K562 (cell line): ENCODE results near the gene NAGS. TPM values are rescaled to one million over a fixed set of nuclear protein-coding genes. Genes with fewer than 3 reads are reported as not detected.
"Not testable (repeated sequence)": the region's sequence is repeated elsewhere in the genome, so short reads cannot be mapped to it uniquely, and the experiment has no call there.

Experiments used
- ATAC-seq: fragments of 200-7000 bp; cut with Tn5 transposase; 3 replicates; pipeline ENCODE4 v1.9.1; 2020; ENCODE audit warnings: moderate library complexity
- BruUV-seq: library from RNA; stranded (reverse); fragments of 400-500 nt; replicated peaks from 2 replicates; lab custom pipeline; 2021; lab: Mats Ljungman, UMichigan
- CTCF ChIA-PET: fragments of 300-600 bp; formaldehyde crosslinking; extraction: SDS; loops from one replicate; lab custom pipeline; 2021; ENCODE audit warnings: low intra/inter-chr PET ratio; lab: Yijun Ruan, JAX
- POLR2A ChIA-PET: fragments of 300-600, 350-650 bp; sonication (Branson Sonifier 250); formaldehyde crosslinking; extraction: SDS; loops from one replicate; lab custom pipeline; 2021; ENCODE audit warnings: antibody characterized with exemption, inconsistent platforms; lab: Yijun Ruan, JAX
- DNase-seq, 4 experiments: peaks; one replicate each; pipeline versions ENCODE4 v3.0.0 to v3.0.0-alpha.2; 2011 to 2018; ENCODE audit warnings: low spot score in 3 of 4, mixed read lengths in 3 of 4; ENCODE audit errors: extremely low read depth in 1 of 4
- FAIRE-seq: peaks from 2 replicates; lab custom pipeline; 2011; peaks lifted over from hg19 to GRCh38; lab: Jason Lieb, UNC
- H2AFZ ChIP-seq: 2 replicates; pipeline ENCODE4 v1.6.0; 2011; ENCODE audit warnings: low read depth, low read length, control low read depth, inconsistent platforms
- H3K27ac ChIP-seq: fragments of 200-600 bp; 3 replicates; pipeline ENCODE4 v1.8.0; 2011; ENCODE audit warnings: low read depth, mild to moderate bottlenecking, control low read depth, inconsistent platforms, low read length, moderate library complexity, mixed read lengths; ENCODE audit errors: extremely low read depth
- H3K27me3 ChIP-seq, 2 experiments: fragments of 300-600 bp in 1 of 2; 2 replicates in 1 of 2; 3 replicates in 1 of 2; pipeline versions ENCODE4 v1.6.0 to v1.8.0; 2011; ENCODE audit warnings: inconsistent platforms in 2 of 2, low read length in 2 of 2, mild to moderate bottlenecking in 1 of 2, mixed read lengths in 1 of 2, moderate library complexity in 1 of 2; ENCODE audit not compliant: control insufficient read depth in 2 of 2, insufficient read depth in 2 of 2
- H3K36me3 ChIP-seq: fragments of 300-600 bp; 3 replicates; pipeline ENCODE4 v1.8.0; 2011; ENCODE audit warnings: mild to moderate bottlenecking, low read length, inconsistent platforms; ENCODE audit not compliant: control insufficient read depth, insufficient read depth
- H3K4me1 ChIP-seq, 2 experiments: fragments of 200-600 bp in 1 of 2; replicated peaks in 1 of 2; 2 replicates in 1 of 2; 3 replicates in 1 of 2; pipeline versions ENCODE4 v1.5.1 to v1.8.0; 2011; ENCODE audit warnings: inconsistent platforms in 2 of 2, low read length in 2 of 2, mild to moderate bottlenecking in 1 of 2, mixed read lengths in 1 of 2, moderate library complexity in 1 of 2; ENCODE audit not compliant: control insufficient read depth in 2 of 2, insufficient read depth in 2 of 2
- H3K4me2 ChIP-seq: 2 replicates; pipeline ENCODE4 v1.6.1; 2011; ENCODE audit warnings: low read length, control low read depth, inconsistent platforms, mixed read lengths; ENCODE audit not compliant: insufficient read depth
- H3K4me3 ChIP-seq: fragments of 200-600 bp; sonication (generic), shearing (Covaris generic); 2 replicates; pipeline ENCODE4 v1.5.1; 2016; ENCODE audit warnings: control low read depth, inconsistent platforms
- H3K79me2 ChIP-seq: fragments of 200-600 bp; 3 replicates; pipeline ENCODE4 v1.8.0; 2011; ENCODE audit warnings: low read length, inconsistent platforms; ENCODE audit not compliant: control insufficient read depth, insufficient read depth
- H3K9ac ChIP-seq, 2 experiments: 2 replicates each; pipeline versions ENCODE4 v1.6.0 to v1.6.1; 2011; ENCODE audit warnings: low read depth in 2 of 2, low read length in 2 of 2, control low read depth in 1 of 2, inconsistent platforms in 1 of 2, mild to moderate bottlenecking in 1 of 2, mixed read lengths in 1 of 2; ENCODE audit not compliant: insufficient read depth in 1 of 2
- H3K9me1 ChIP-seq: one replicate; pipeline ENCODE4 v1.6.0; 2011; ENCODE audit warnings: inconsistent platforms, mild to moderate bottlenecking, low read length, moderate library complexity; ENCODE audit not compliant: control insufficient read depth, insufficient read depth
- H3K9me3 ChIP-seq: replicated peaks from 2 replicates; pipeline ENCODE4 v1.5.1; 2011; ENCODE audit warnings: low read depth, low read length, inconsistent platforms; ENCODE audit not compliant: control insufficient read depth, insufficient read depth
- H4K20me1 ChIP-seq: replicated peaks from 2 replicates; pipeline ENCODE4 v1.6.1; 2011; ENCODE audit warnings: low read length, inconsistent platforms, mixed read lengths; ENCODE audit not compliant: control insufficient read depth, insufficient read depth
- MEF2A ChIP-seq: IDR thresholded peaks from 2 replicates; pipeline ENCODE4 v1.6.1; 2011; ENCODE audit warnings: low read depth, mild to moderate bottlenecking, low read length, moderate library complexity; ENCODE audit not compliant: control insufficient read depth
- WGBS: fragments of 100-300 bp; shearing (Covaris generic); methylation state at CpG from one replicate; pipeline ENCODE4 v1.1.6; 2016; ENCODE audit warnings: low coverage, mixed read lengths; ENCODE audit not compliant: insufficient coverage; ENCODE audit errors: missing lambda C conversion rate; 5-methylcytosine and 5-hydroxymethylcytosine counted together
- in situ Hi-C: fragments of 300-500 bp; cut with MboI; formaldehyde crosslinking; loops from 4 replicates; pipeline ENCODE4 v1.15.0; 2018; ENCODE audit warnings: inconsistent platforms, mixed read lengths
- intact Hi-C: fragments of 100-400 bp; cut with micrococcal nuclease; formaldehyde crosslinking; loops from 2 replicates; pipeline ENCODE4 v1.14.2; 2022
- polyA plus RNA-seq, 8 experiments: library from polyadenylated mRNA; depleted of rRNA in 4 of 8; stranded (reverse) in 5 of 8; unstranded in 3 of 8; fragments of >200 nt; fragmentation: Nextera tagmentation in 2 of 8; fragmentation: Illumina TruSeq in 1 of 8; extraction: Ambion mirVana in 2 of 8; extraction: Trizol in 1 of 8; gene quantifications; 2 replicates each; pipeline versions ENCODE4 v1.2.1 to v1.2.3, GENCODE V29; 2011 to 2014; ENCODE audit warnings: inconsistent platforms in 1 of 8, missing spikeins in 1 of 8
- total RNA-seq, 7 experiments: library from RNA; depleted of rRNA in 6 of 7; stranded (reverse); fragments of >200 nt in 6 of 7; fragmentation: Illumina TruSeq in 2 of 7; extraction: Trizol in 2 of 7; gene quantifications; 2 replicates each; pipeline versions ENCODE4 v1.2.1 to v1.2.3, GENCODE V29; 2011 to 2021; ENCODE audit warnings: low replicate concordance in 1 of 7
- TF ChIP-seq, protein P1 (sequence below): sonication (generic); formaldehyde crosslinking; IDR thresholded peaks from 2 replicates; pipeline ENCODE4 v1.8.0; 2022; ENCODE audit warnings: missing genetic modification reagents, mild to moderate bottlenecking, borderline replicate concordance

NAGS gene
- total and polyA plus RNA-seq, 9 of the 15 experiments (the other 6 are each of a cell fraction or from before 2014, with no cell fraction given): not detected

DNA sequence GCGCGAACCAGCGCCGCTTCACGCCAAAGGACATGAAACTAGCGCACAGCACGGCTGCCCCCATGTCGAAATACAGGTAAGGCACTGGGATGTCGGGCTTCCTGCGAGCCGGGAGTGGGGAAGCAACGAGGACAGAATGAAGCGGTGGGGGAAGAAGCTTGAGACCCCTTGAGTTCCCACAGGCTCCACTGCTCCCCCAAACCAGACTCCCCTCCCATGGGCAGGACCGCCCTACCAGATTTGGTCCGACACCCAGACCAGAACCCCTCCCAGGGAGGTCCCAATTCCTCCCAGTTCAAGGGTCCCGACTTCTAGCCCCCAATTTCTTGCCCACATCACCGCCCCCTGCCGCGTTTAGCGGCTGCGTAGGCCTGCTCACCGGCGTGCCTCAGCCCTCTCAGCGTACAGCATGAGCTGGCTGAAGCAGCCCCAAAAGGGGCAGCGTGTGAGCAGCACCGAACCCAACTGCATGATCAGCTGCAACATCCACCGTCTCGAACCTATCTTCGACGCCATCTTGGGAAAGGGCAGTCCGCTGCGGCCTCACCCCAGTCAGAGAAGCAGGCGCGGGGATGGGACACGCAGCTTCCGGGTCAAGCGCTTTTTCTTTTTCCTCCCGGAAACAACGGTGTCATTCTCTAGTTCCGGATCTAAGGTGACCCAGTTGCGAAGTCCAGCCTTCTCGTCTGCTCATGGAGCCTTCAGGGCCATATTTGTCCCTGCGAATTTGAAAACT lies 10.2 kb downstream of the NAGS start, which contains the start of gene TMEM101 (continued):
- TF ChIP-seq, protein P1, sequence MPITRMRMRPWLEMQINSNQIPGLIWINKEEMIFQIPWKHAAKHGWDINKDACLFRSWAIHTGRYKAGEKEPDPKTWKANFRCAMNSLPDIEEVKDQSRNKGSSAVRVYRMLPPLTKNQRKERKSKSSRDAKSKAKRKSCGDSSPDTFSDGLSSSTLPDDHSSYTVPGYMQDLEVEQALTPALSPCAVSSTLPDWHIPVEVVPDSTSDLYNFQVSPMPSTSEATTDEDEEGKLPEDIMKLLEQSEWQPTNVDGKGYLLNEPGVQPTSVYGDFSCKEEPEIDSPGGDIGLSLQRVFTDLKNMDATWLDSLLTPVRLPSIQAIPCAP (CRISPR knock-in tag): no peak
- TF ChIP-seq MEF2A: peak; percentile 64; the same call in 1 of the 2 replicates

DNA sequence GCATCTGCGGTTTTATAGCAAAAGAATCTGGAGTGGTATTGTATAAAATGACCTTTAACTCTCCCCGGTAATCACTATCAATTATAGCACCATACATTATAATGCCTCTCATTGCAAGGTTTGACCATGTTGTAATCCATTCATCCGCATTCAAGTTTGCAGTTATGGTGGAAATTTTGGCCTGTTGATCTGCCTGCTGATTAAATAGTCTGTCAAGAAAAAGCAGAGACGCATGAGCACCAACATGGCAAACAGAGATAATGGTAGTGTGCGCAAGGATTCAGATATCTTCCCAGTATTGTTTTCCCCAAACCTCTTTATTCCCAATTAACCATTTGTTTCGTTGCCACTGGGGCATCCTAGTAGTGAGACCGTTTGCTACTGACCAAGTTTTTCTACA lies 16.8 kb downstream of the NAGS start:
- H3K9ac ChIP-seq, H3K9me3 ChIP-seq, in situ Hi-C loops, H3K27me3 ChIP-seq, FAIRE-seq, H3K4me2 ChIP-seq, intact Hi-C loops, H3K27ac ChIP-seq, DNase-seq, ATAC-seq, H2AFZ ChIP-seq, H3K79me2 ChIP-seq, CTCF ChIA-PET, H3K9me1 ChIP-seq, H3K4me3 ChIP-seq, H4K20me1 ChIP-seq: not testable (repeated sequence)
- POLR2A ChIA-PET: interaction anchor here (1.3 kb wide), 1 partner anchor 9 kb away, joined by 5 read pairs; no protein-coding TSS in a partner anchor
- BruUV-seq: TSS peak; percentile 17
- 75% methylated on average over 7 of the region's 7 CpGs for WGBS
- H3K4me1 ChIP-seq: peaks cover 9 to 17% of the 10 kb centered on the region in 2 experiments; a peak in 4 of 5 replicates
- H3K36me3 ChIP-seq: peaks cover 32% of the 10 kb centered on the region; the same call in 1 of the 3 replicates
